ENCODE results near the gene PHF21A.
"Not testable (repeated sequence)": the region's sequence is repeated elsewhere in the genome, so short reads cannot be mapped to it uniquely, and the experiment has no call there.

The PHF21A gene

GRCh38 chr11:46120346-46121300 lies 631 bp downstream of the PHF21A start:
- DNase-seq (ENCODE audit: low spot score) = peak; percentile 34

DNA sequence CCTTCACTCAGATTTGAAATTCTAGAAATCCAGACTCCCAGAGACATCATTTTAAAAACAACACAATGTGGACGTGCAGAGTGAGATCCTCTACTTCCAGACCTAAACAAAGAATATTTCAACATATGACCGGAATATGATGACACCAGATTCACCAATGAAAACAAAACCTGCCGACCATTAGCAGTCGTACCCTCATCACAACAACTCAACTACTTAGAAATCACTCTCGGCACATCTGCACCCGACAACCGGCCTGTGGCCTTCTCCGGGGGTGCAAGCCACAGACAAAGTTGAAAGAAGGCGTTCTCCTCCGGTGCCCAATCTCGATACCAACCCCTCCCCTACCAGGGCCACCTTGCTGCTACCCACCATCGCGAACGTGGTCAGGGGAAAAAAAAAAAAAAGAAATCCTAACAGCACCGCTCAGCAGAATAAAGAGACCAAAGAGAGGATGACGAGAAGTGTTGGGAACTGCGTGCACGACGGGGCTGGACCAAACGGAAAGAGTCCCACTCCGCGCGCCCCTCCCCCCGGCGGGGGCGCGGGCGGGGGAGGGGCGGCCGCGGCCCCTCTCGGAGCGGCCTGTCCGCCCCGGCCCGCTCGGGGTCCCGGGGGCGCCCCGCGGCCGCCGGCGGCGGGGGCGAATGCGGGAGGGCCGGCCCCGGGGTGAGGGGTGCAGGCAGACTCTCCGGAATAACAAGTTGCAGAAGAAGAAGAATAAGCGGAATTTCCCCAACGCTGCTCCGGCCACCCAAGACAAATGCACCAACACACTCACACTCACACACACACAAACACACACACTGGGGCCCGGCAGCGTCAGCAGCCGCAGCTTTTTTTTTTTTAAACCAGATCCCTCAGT lies 1.7 kb downstream of the PHF21A start:
- peak; percentile 33 for DNase-seq (ENCODE audit: low spot score)

DNA sequence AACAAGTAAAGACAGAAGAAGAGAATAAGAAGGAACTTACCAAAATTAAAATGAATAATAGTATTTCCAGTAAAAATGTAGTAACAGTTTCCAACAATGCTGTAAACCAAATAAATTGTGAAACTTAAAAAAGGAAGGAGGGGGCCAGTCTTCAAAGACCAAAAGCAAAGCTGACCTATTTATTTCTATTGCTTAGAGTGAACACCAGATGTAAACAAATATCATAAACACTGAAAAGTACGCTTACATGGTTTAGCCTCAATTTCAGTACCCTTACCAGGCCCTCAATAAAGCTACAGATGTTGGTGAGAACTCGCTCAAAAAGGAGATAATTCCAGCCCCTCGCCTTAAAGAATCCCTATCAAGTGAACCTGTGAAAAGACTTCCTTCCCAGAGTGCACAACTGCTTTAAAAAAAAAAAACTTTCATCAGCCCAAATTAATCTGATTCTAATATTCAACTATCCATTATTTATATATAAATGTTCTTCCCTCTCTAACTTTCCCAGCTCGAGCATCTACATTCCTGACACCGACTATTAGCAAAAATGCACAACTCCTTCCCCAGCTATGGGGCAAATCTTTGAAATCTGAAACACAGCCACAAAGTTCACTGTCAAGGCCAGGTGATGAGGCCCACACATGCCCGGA lies 2.4 kb downstream of the PHF21A start:
- no peak for DNase-seq (ENCODE audit: low spot score)

GRCh38 chr11:46117842-46118241 lies 3.4 kb downstream of the PHF21A start:
- DNase-seq (ENCODE audit: low spot score) = no peak

GRCh38 chr11:46116712-46117037 lies 4.6 kb downstream of the PHF21A start:
- not testable (repeated sequence) for DNase-seq (ENCODE audit: low spot score)

DNA sequence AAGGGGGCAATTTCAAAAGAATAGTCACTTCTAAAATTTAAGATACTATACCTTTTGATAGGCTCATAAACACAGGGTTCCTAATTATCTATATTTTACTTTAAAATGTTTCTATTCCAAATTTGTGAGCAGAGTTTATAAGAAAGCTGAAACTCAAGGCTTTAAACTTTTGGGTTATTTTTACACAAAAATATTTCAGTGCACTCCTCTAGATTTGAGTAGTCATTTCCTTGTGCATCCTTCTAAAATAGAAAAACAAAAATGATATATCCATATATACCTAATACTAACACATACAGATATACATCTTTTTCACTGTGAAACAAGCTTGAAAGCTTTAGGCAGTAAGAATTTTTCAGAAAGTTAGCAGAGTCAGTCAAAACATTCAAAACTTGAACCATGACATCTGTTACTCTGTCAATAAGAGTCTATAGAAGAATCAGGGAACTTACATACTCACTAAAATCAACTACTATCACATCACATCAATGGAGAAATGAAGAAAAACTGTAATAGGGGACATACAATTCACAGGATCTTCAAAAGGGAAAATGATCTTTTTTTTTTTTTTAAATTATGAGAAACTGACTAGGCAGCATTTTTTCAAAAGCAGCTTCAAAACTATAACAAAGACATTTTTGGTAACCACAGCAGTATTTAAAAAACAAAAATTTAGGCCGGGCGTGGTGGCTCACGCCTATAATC lies 5.1 kb downstream of the PHF21A start:
- DNase-seq (ENCODE audit: low spot score) = no peak

DNA sequence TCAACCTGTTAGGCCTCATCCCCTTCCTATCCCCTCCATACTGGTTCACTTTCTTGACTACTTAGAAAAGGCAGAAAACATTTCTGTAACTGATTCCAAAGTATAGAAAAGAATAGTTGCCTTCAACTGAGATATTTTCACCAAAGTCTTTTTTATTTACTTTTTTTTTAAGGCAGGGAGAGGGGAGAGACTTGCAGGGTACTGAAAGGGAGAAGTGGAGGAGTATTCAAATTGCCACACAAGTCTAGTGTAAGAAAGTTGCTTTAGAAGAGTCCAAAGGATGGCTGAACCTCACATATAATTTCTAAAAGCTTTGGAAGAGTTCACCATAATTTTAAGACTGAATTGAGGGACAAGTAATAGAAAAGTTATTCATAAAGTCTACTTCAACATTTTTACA lies 6.3 kb downstream of the PHF21A start:
- DNase-seq (ENCODE audit: low spot score) = no peak

DNA sequence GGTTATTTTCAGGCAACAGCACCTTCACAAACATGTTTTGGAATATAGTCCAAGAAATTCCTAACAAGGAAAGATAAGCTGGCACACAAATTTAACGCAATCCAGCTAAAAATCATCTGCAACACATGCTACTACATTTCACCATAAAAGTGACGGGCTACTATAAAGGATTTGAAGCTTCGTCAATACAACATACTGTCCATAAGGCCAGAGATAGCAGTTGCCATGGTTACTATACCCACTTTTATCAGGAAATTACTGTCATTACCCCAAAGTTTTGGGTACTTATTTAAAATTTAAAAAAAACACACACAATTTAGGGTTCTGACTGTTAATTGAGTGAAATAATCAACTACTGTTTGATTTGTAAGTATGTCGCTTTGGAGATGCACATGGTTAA lies 6.9 kb downstream of the PHF21A start:
- DNase-seq (ENCODE audit: low spot score) = no peak

- peak; percentile 63 for DNase-seq (ENCODE audit: low spot score)
Observed at GRCh38 chr11:46112961-46113607, 8.2 kb downstream of the PHF21A start.

DNA sequence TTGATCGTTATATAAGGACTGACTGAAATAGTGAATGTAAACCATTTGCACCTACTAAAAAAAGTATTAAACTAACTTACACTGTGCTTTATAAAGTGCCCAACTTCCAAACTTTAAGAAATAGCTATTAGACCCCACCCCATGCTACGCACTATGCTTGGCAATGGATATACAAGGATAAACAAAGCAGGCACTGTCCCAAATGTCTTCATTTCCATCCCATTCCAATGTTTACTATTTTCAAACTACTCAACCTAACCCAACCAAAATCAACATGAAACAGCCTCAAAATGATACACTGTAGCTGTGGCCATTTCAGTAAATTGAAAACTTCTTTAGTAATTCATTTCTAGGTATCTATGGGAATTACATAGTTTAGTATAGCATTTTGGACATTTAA lies 12.5 kb downstream of the PHF21A start:
- DNase-seq (ENCODE audit: low spot score) = no peak

- no peak for DNase-seq (ENCODE audit: low spot score)
Observed at GRCh38 chr11:46107780-46108179, 13.5 kb downstream of the PHF21A start.

DNA sequence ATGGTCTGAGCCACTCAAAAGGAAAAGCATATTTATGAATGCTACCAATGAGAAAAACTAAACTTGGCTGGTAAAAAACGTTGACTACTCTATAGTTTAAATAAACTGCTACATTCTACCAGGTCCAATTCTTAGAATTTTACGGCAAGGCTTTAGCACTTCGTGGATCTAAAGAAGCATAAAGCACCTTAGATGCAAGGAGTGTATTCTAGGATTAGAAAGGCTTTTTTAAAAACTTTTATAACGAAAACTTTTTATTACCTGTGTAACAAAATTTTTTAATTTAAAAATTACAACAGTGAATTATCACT lies 13.9 kb downstream of the PHF21A start:
- DNase-seq (ENCODE audit: low spot score) = no peak

DNA sequence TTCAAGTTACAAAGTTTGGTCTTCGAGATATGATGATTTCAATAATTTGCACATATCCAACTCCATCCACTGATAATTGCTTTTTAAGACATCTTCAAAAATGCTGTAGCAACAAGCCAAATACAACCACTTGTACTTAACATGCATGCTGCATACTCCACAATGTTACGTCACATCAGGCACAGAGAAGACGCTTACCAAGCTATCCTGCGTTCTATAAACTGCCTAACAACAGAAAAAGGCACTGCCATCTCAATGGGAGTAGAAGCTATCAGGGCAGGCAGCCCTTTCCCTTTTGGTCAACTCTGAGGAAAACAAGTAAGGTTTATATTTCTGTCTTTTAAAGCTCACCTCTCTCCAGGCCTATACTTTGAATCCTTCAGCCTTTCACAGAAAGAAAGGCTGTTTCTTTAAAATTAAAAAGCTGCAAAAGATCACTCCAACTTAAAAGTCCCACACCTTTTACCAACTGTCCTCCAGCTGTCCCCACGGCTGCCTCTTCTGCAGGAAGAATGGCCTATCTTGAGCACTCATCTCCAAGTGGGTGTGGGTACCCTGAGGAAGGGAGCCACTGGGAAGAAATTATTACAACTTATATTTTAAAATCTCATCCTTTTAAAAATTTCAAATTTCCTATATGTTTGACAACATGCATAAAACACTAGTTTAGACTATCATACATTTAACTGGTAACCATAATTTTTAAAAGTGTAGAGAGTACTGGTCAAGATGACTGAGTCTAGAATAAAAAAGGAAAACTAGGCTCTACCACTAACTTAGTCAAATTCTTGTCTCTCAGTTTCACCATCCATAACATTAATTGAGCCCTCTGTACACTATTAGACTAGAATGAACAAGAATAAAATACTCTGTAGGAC lies 14.5 kb downstream of the PHF21A start:
- DNase-seq (ENCODE audit: low spot score) = no peak

DNA sequence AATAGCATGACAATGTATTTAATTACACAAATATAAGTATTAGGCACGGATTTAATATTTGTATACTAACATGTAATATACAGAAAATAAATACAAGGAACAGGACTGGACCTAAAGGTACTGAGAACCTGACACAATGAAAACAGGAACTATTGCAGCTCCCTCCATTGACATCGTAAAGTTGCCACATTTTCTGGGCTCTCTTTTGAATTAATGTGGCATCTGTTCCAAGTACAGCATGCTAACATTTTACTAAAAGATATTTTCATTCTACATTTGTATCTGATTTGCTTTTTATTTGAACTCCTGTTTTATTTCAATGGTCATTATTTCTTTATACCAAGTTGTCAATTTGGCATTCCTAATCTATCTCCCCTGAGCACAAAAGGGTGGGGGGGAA lies 15.3 kb downstream of the PHF21A start:
- no peak for DNase-seq (ENCODE audit: low spot score)

DNA sequence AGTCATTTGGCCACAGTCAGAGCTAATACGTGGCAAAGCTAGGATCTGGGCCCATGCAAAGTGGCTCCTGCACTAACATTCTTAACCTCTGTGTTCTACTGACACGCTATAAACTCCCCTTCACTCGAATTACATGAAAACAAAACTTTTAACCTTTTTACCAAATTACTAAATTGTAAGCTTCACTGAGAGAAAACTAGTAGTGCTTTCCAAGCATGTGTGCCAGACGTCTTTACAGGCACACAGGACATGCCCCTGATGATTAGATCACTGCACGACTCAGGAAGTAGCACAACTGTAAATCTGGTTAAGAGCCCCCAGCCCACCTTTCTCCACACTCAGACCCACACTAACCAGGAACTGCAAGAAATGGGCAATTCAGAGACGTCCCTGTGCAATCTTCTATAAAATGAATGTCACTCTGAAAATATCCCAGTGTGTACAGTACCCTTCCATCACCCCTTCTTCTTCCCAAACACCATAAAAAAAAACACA lies 16.1 kb downstream of the PHF21A start:
- no peak for DNase-seq (ENCODE audit: low spot score)

GRCh38 chr11:46102843-46103242 lies 18.4 kb downstream of the PHF21A start:
- DNase-seq (ENCODE audit: low spot score) = no peak

GRCh38 chr11:46100670-46101069 lies 20.6 kb downstream of the PHF21A start:
- no peak for DNase-seq (ENCODE audit: low spot score)

DNA sequence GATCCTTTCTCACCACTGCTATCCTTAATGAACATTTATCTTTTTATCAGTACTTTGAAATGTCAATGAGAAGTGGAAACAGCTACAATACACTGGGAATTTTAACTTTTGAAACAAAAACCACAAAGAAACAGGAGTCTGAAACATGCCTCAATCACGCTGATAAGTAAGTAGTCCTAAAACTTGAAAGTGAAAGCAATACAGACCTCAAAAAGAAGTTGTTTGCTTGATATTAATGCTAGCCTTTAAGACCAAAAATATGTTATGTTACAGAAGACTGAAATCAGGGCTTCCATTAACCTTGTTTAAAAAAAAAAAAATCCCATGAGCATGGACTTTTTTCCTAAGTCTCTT lies 21.3 kb downstream of the PHF21A start:
- DNase-seq (ENCODE audit: low spot score) = no peak

- no peak for DNase-seq (ENCODE audit: low spot score)
Observed at GRCh38 chr11:46090375-46090774, 30.9 kb downstream of the PHF21A start.

- no peak for DNase-seq (ENCODE audit: low spot score)
Observed at GRCh38 chr11:46079662-46080061, 41.6 kb downstream of the PHF21A start.

DNA sequence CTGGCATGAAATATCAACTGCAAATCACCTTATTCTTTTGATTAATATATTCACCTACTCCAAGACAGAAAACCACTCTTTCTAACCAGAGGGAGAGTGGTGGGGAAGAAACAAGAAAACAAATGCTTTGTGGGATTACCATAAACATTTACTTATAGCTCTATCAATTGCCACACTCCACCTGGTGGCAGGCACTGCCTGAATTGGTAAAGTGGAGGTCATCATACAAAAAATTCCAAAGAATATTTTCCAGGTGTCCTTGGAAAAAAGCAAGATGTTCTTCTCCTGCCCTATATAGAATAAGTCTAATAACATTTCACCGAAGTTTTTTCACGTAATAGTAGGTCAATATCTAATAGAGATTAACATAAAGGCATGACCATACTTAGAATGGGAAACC lies 45.3 kb downstream of the PHF21A start:
- no peak for DNase-seq (ENCODE audit: low spot score)

Data from HuH-7 (cell line).